Right lobe of liver (tissue), 4 donors: Measurements from ENCODE around the gene RIGI.

ENCODE experiments used
- CTCF ChIP-seq, 4 donors: fragments of 200-600 bp in 3 of 4; fragments of 450-650 bp in 1 of 4; IDR thresholded peaks; one replicate each; pipeline versions ENCODE4 v1.5.1 to v1.8.0; 2016 to 2022; ENCODE audit warnings: antibody characterized with exemption in 4 of 4, mild to moderate bottlenecking in 2 of 4
- POLR2A ChIP-seq: fragments of 450-650 bp; IDR thresholded peaks from one replicate; pipeline ENCODE4 v1.6.1; 2017; ENCODE audit warnings: antibody characterized with exemption, mild to moderate bottlenecking
- donor health status: DM: no; HTN: no; CAD: no.
- donor health status: DM: no; HTN: no; CAD: no.
- donor health status: DM: no; HTN: yes; CAD: no.

GRCh38 chr9:32518276-32518675 is 7.7 kb downstream of the RIGI start:
- no peak for TF ChIP-seq CTCF (IDR thresholded peaks at IDR 0.05)
- no peak for TF ChIP-seq POLR2A
